HG03095 (cell line): ENCODE results near the gene PPP1R14C.

Experiments
- ATAC-seq: cut with Tn5 transposase; IDR thresholded peaks from one replicate; pipeline ENCODE4 v1.9.1; 2021; ENCODE audit warnings: moderate library complexity; ENCODE audit not compliant: unreplicated experiment

PPP1R14C gene

DNA sequence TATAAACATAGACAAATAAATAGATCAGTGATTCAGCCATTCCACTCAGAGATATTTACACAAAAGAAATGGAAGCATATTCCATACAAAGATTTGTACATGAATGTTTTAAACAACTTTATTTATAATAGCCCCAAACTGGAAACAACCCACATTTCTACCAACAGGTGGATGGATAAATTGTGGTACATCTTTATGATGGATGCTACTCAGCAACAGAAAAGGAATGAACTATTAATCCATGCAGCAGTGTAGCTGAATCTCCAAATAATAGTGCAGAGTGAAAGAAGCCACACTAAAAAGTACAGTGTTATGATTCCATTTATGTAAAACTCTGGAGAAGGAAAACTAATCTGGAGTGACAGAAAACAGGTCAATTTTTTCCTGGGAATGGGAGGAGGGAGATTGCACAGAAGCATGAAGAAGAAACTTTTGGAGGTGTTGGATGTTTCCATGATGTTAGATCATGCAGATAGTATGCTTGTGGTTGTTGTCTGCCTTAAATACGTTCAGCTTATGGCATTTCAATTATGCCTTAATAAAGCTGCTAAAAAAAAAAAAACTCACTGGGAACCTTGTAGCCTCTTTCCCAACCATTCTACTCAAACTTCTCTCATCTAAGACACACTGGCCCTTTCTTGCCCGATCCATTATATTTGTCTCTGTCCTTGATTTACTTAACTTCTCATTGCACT is 100.9 kb downstream of the PPP1R14C start:
- no peak for ATAC-seq

DNA sequence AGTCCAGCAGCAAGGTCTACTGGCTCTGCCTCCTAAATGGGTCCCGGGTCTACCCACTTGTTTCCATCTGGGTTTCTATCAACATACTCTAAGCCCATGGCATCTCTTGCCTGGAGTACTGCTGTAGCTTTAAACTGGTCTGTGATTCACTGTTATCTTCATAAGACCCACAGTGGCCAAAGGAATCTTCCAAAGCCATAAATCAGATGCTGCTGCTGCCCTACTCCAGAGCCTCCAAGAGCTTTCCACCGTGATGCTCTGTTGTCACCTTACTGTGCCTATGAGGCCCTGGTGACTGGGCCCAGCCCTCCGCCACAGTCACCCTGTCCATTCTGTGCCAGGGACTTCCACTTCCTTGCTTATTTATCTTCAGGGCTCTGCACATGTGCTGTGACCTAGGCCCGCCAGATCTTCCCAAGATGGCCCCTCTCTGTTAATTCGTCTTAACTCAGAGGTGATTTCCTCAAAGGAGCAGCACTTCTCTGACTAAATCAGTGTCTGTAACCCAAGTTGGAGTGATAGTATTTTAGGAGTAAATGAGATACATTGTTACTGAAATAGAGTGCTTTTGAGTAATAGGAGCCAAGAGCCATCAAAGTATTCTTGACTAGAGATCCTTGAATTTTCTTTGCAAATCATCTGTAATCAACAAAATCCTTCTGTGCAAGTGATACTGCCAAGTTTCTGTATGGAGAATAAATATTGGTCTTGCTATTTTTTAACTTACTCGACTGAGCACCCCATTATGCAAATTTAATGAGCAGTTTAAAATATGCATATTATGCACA is 102.5 kb downstream of the PPP1R14C start:
- no peak for ATAC-seq

DNA sequence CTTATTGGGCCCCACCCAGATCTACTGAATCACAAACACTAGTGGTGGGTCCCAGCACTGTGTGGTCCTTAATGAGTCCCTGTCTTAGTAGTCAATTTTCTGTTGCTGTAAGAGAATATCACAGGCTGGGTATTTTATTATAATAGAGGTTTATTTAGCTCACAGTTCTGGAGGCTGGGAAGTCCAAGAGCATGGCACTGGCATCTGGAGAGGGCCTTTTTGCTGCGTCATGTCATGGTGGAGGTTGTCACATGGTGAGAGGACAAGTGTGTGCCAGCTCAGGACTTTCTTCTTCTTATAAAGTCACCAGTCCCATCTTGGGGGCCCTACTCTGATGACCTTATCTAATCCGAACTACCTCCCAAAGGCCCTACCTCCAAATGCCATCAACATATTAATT is 105.0 kb downstream of the PPP1R14C start:
- ATAC-seq, result no peak

GRCh38 chr6:150248300-150248699 is 105.5 kb downstream of the PPP1R14C start:
- ATAC-seq, result no peak

DNA sequence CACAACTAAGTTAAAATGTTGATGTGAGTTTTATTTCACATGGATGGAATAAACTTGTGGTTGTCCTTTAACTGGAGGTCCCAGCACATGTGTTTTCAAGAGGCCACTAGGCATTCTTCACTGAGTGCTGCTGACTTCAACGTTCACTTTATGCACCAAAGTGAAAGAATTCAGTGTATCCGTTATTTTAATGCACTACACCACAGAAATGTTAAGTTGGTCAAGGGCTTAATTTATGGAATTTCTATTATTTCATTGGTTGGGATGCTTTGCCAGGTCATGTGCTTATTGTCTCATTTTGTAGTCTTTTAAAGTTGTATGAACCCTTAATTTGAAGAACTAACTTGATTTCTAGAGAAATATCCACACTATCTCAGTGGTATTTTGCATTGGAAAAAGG is 106.4 kb downstream of the PPP1R14C start:
- ATAC-seq, result no peak

GRCh38 chr6:150250826-150251225 is 108.0 kb downstream of the PPP1R14C start:
- no peak for ATAC-seq

DNA sequence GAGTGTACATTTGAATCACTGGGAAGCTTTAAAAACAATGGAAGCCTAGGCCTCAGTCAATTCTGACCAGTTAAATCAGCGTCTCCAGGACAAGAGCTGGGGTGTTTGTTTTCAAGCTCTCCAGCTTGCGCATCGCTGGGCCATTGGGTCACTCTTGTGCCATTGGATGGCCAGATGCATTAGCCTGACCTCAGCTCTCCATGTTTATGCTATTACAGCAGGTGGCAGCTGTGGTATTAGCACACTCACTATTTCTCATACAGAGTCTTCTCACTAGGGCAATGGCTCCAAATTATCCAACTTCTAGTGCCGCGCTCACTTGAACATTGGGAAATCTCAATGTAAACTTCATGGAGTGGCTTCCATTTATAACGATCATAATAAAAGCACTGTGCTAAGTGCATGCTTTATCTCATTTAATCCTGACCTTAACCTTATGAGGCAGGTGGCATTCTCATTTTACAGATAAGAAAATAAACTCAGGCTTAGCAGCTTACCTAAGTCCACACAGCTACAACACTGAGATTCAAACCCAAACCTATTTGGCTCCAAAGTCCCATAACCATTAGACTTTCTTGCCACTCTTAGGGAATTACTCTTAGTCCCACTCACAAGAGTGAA is 108.8 kb downstream of the PPP1R14C start:
- ATAC-seq, result no peak

GRCh38 chr6:150252714-150253444 is 110.0 kb downstream of the PPP1R14C start:
- no peak for ATAC-seq

DNA sequence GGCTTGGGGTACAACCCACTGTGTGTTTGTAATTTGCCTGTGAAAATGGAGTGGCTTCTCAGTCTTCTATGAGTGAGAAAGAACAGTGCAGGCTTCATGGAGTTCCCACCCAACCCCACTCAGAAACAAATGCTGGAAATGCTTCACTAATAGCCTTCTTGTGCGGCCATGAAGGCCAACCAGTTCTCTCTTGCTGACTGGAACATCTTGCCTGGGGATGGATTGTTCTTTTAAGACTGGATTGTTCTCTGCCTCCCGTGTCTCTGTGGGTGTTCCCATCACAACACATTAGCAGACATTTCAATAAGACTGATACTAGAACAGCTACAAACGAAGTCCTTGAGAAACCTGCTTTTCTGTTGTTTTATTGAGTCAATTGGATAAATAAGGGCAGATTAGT is 110.6 kb downstream of the PPP1R14C start:
- ATAC-seq, result no peak

- ATAC-seq, result no peak
These were observed 111.9 kb downstream of the PPP1R14C start for GRCh38 chr6:150254770-150255169.

- no peak for ATAC-seq
These were observed 113.0 kb downstream of the PPP1R14C start for GRCh38 chr6:150255840-150256239.

DNA sequence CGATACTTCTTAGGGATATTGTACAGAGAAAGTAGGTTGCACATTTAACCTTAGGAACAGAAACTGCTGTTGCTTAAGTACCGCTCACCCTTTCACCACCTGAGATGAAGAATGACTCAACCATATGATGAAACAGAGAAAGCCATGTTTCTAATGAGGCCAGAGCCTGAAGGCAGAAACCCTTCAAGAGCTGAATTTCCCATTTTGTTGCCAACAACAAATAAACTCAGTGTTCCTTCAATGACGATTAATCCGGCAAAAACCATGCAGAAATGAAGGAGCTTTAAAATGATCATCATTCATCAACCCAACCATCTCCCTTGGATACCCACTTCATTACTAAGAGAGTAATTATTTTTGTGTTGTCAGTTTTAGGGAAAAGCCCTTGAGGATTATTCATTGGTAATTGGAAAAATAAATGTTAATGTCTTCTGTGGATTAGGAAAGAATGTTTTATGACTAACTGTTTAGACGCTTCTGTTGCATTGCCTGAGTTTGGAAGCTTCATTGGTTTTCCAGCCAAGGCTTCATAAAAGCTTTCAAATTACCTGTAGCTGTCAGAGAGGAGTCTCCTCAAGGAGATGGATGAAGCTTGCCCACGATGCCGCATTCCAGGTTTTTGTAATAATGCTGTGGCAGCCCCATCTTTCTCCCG is 113.9 kb downstream of the PPP1R14C start:
- no peak for ATAC-seq

DNA sequence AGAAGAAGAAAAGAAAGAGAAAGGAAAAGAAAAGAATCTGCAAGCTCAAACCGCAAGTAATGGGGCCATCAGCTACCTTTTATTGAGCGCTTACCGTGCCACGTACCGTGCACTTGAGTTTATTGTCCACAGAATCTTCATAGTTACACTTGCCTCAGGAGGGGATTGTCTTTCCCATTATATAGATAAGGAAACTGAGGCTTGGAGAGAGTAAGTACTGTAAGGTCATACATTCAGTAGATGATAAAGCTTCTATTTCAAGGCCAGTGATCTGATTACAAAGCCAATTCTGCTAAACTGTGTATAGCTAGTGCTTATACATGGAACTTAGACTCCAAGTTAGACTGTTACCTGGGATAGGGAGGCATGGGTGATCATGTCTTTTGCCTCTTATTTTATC is 115.5 kb downstream of the PPP1R14C start:
- ATAC-seq, result no peak

DNA sequence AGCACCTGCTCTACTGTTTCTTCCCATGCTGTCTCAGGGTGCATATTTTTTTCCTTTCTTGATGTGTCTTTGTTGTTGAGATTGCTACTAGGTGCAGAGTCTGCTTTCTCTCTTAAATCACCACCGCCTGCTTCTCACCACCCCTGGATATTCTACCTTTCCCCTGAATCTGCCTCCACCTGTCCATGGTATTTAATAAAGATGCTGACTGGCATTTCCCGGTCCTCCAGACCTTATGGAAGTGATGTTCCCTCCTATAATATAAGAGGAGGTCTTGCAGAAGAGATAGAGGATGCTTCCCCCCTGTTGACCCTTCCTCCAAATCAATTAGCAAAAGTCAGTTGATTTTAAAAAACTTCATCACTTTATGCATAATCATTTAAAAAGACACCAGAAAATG is 118.1 kb downstream of the PPP1R14C start:
- ATAC-seq, result no peak

DNA sequence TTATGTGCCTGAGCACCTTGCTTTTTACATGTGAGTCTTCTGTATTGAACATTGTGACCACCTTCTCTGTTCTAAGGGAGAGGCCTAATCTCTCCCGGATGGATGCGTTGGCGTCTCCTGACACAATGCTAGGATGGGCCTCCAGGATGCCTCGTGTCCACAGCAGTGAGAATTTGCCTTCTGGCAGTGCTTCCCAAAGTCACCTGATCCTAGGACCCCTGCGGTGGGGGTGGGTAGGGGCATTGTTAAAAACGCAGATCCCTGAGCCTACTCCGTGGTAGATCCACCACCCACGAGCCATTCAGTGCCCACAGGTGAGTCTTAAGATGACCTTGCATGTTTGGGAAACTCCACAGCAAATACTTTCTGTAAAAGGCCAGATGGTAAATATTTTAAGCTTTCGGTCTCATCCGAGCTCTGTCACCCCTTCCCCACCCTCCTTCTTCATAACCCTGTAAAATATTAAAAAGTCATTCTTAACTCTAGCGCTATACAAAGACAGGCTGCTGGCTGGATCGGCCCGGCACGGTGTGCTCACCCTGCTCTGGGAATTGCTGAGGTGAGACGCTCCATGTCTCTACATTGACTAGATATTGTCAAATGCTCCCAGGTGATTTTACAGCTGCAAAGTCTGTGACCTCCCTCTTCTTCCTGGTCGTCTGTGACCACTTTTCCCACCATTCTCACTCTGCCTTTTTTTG is 119.3 kb downstream of the PPP1R14C start:
- ATAC-seq, result no peak

- no peak for ATAC-seq
These were observed 121.0 kb downstream of the PPP1R14C start for GRCh38 chr6:150263765-150264404.

GRCh38 chr6:150266309-150266708 is 123.5 kb downstream of the PPP1R14C start:
- ATAC-seq, result no peak

DNA sequence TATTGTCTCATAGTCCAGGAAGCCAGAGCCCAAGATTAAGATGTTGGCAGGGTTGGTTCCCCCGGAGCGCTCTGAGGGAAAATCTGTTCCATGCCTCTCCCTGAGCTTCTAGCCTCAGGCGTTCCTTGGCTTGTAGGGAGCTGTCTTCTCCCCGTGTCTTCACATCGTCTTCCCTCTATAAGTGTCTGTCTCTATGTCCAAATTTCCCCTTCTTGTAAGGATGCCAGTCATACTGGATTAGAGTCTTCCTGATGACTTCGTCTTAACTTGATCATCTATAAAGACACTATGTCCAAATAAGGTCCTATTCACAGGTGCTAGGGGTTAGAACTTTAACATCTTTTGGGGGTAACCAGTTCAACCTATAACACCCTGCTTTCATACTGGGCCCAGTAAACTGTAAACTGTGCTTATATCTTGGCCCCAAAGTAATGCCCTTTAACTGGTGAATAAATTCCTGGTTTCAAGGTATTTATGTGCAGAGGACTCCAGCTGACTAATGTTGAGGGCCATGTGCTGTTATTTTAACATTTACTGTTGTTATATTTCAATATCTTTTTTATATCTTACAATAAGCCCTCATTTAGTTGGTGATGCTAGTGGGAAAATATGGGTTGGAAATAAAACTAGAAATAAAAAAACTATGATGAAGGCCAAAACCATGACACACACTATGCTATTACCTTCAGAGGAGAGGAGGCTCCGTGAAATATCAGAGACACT is 124.3 kb downstream of the PPP1R14C start:
- no peak for ATAC-seq
